SK-N-SH treated with all-trans-retinoic acid at 6 μM for 48 hours (cell line): ENCODE data around the gene CRYL1.

ENCODE experiments used
- ATAC-seq: fragments of 200-7000 bp; cut with Tn5 transposase; 3 replicates; pipeline ENCODE4 v1.9.1; 2020; ENCODE audit warnings: mild to moderate bottlenecking, moderate library complexity
- ARNTL ChIP-seq: fragments of 450-650 bp; formaldehyde crosslinking; IDR thresholded peaks from 2 replicates; pipeline ENCODE4 v1.5.0; 2020; ENCODE audit warnings: low read depth, mild to moderate bottlenecking, moderate library complexity, borderline replicate concordance
- BACH2 ChIP-seq: fragments of 250-450 bp; sonication (Bioruptor Pico); IDR thresholded peaks from 2 replicates; pipeline ENCODE4 v1.9.0; 2021; ENCODE audit warnings: mild to moderate bottlenecking, borderline replicate concordance
- CREB5 ChIP-seq: fragments of 250-450 bp; sonication (Bioruptor Pico); IDR thresholded peaks from 2 replicates; pipeline ENCODE4 v1.5.1; 2020; ENCODE audit warnings: low read depth, mild to moderate bottlenecking, moderate library complexity
- ESRRG ChIP-seq: fragments of 250-450 bp; sonication (Bioruptor Pico); IDR thresholded peaks from 2 replicates; pipeline ENCODE4 v1.6.1; 2021; ENCODE audit warnings: mild to moderate bottlenecking
- GLIS3 ChIP-seq: fragments of 250-450 bp; sonication (Bioruptor Pico); IDR thresholded peaks from 2 replicates; pipeline ENCODE4 v1.5.0; 2020; ENCODE audit warnings: mild to moderate bottlenecking, moderate library complexity
- ISL1 ChIP-seq: fragments of 250-450 bp; sonication (Bioruptor Pico); IDR thresholded peaks from 2 replicates; pipeline ENCODE4 v2.1.2; 2022; ENCODE audit warnings: mild to moderate bottlenecking, moderate library complexity
- PATZ1 ChIP-seq: fragments of 250-450 bp; sonication (Bioruptor Pico); IDR thresholded peaks from 2 replicates; pipeline ENCODE4 v1.8.0; 2020; ENCODE audit warnings: mild to moderate bottlenecking, moderate library complexity, borderline replicate concordance
- POU6F1 ChIP-seq: fragments of 250-450 bp; sonication (Bioruptor Pico); IDR thresholded peaks from 2 replicates; pipeline ENCODE4 v1.8.0; 2021; ENCODE audit warnings: low read depth, mild to moderate bottlenecking, moderate library complexity, borderline replicate concordance
- PPARA ChIP-seq: fragments of 250-450 bp; sonication (Bioruptor Pico); IDR thresholded peaks from 2 replicates; pipeline ENCODE4 v1.5.0; 2020; ENCODE audit warnings: mild to moderate bottlenecking, borderline replicate concordance
- RARB ChIP-seq: fragments of 250-450 bp; sonication (Bioruptor Pico); IDR thresholded peaks from 2 replicates; pipeline ENCODE4 v1.8.0; 2021; ENCODE audit warnings: mild to moderate bottlenecking, moderate library complexity
- TOX ChIP-seq: fragments of 250-450 bp; sonication (Bioruptor Pico); IDR thresholded peaks from 2 replicates; pipeline ENCODE4 v1.8.0; 2021; ENCODE audit warnings: mild to moderate bottlenecking, moderate library complexity, borderline replicate concordance
- TSHZ2 ChIP-seq: fragments of 250-450 bp; sonication (Bioruptor Pico); IDR thresholded peaks from 2 replicates; pipeline ENCODE4 v1.5.0; 2020; ENCODE audit warnings: mild to moderate bottlenecking, moderate library complexity
- ZC3H10 ChIP-seq: fragments of 250-450 bp; sonication (Bioruptor Pico); IDR thresholded peaks from 2 replicates; pipeline ENCODE4 v1.5.1; 2021; ENCODE audit warnings: mild to moderate bottlenecking, moderate library complexity
- ZFP3 ChIP-seq: fragments of 250-450 bp; sonication (Bioruptor Pico); IDR thresholded peaks from 2 replicates; pipeline ENCODE4 v1.5.0; 2020; ENCODE audit warnings: mild to moderate bottlenecking, moderate library complexity
- ZFP30 ChIP-seq: fragments of 450-650 bp; formaldehyde crosslinking; IDR thresholded peaks from 2 replicates; pipeline ENCODE4 v1.5.0; 2022; ENCODE audit warnings: mild to moderate bottlenecking, moderate library complexity
- ZNF565 ChIP-seq: fragments of 450-650 bp; formaldehyde crosslinking; conservative IDR thresholded peaks from 2 replicates; pipeline ENCODE4 v1.5.0; 2020; ENCODE audit warnings: low read depth, mild to moderate bottlenecking, moderate library complexity
- ZNF70 ChIP-seq: fragments of 450-650 bp; formaldehyde crosslinking; IDR thresholded peaks from 2 replicates; pipeline ENCODE4 v1.5.0; 2020; ENCODE audit warnings: mild to moderate bottlenecking, moderate library complexity
- ZNF8 ChIP-seq: fragments of 450-650 bp; formaldehyde crosslinking; IDR thresholded peaks from 2 replicates; pipeline ENCODE4 v1.5.0; 2020; ENCODE audit warnings: mild to moderate bottlenecking, moderate library complexity

Gene CRYL1

GRCh38 chr13:20561741-20562140 lies 36.1 kb upstream of the CRYL1 start:
- TF ChIP-seq ZNF70 (CRISPR knock-in tag) (no peak), ESRRG (no peak), ZFP30 (CRISPR knock-in tag) (no peak), ZC3H10 (CRISPR knock-in tag) (no peak), TOX (CRISPR knock-in tag) (no peak), TSHZ2 (CRISPR knock-in tag) (no peak), ZNF565 (CRISPR knock-in tag) (no peak), CREB5 (no peak), ARNTL (CRISPR knock-in tag) (no peak), ZNF8 (no peak), RARB (CRISPR knock-in tag) (no peak), BACH2 (CRISPR knock-in tag) (no peak), ISL1 (CRISPR knock-in tag) (no peak), GLIS3 (CRISPR knock-in tag) (no peak), ZFP3 (CRISPR knock-in tag) (no peak), PATZ1 (CRISPR knock-in tag) (no peak), PPARA (CRISPR knock-in tag) (no peak), POU6F1 (CRISPR knock-in tag) (no peak)
- no peak for ATAC-seq

- ATAC-seq: no peak
Observed at GRCh38 chr13:20559659-20560356, 34.2 kb upstream of the CRYL1 start.

More at GRCh38 chr13:20559659-20560356, 34.2 kb upstream of the CRYL1 start:
- TF ChIP-seq ZC3H10 (CRISPR knock-in tag) (no peak), ARNTL (CRISPR knock-in tag) (no peak), PATZ1 (CRISPR knock-in tag) (no peak), ESRRG (no peak), TOX (CRISPR knock-in tag) (no peak)
